HL-60 (cell line): ENCODE measurements around the gene C19orf12.

Experiments used
- DNase-seq, 2 experiments: peaks; one replicate each; pipeline ENCODE4 v3.0.0-alpha.2; 2010 to 2020; ENCODE audit warnings: low read depth in 1 of 2, low spot score in 1 of 2
- H3K27ac ChIP-seq: fragments of 250-450 bp; sonication (Bioruptor Pico); replicated peaks from 2 replicates; pipeline ENCODE4 v1.5.1; 2020; ENCODE audit warnings: mild to moderate bottlenecking, moderate library complexity
- H3K27me3 ChIP-seq: fragments of 250-450 bp; sonication (Bioruptor Pico); 2 replicates; pipeline ENCODE4 v1.5.1; 2021; ENCODE audit warnings: mild to moderate bottlenecking, moderate library complexity; ENCODE audit not compliant: insufficient read depth, poor library complexity, severe bottlenecking
- H3K4me3 ChIP-seq: replicated peaks from 2 replicates; pipeline ENCODE4 v1.5.1; 2011; ENCODE audit warnings: mild to moderate bottlenecking, control low read depth, low read length; ENCODE audit not compliant: insufficient read depth
- GABPA ChIP-seq: IDR thresholded peaks from 2 replicates; pipeline ENCODE4 v1.6.1; 2012; ENCODE audit warnings: low read depth
- POLR2AphosphoS5 ChIP-seq: IDR thresholded peaks from 2 replicates; pipeline ENCODE4 v1.6.1; 2012; ENCODE audit warnings: low read depth
- SPI1 ChIP-seq: IDR thresholded peaks from 2 replicates; pipeline ENCODE4 v1.6.1; 2012; ENCODE audit warnings: low read depth, mild to moderate bottlenecking, borderline replicate concordance
- TF ChIP-seq, protein P1 (sequence below): IDR thresholded peaks from one replicate; pipeline ENCODE4 v1.5.1; 2011; ENCODE audit warnings: low read length, control low read depth, inconsistent platforms; ENCODE audit not compliant: insufficient read depth
- TF ChIP-seq, protein P2 (sequence below): IDR thresholded peaks from 2 replicates; pipeline ENCODE4 v1.6.1; 2012; ENCODE audit warnings: low read depth; ENCODE audit not compliant: insufficient replicate concordance

The C19orf12 gene

DNA sequence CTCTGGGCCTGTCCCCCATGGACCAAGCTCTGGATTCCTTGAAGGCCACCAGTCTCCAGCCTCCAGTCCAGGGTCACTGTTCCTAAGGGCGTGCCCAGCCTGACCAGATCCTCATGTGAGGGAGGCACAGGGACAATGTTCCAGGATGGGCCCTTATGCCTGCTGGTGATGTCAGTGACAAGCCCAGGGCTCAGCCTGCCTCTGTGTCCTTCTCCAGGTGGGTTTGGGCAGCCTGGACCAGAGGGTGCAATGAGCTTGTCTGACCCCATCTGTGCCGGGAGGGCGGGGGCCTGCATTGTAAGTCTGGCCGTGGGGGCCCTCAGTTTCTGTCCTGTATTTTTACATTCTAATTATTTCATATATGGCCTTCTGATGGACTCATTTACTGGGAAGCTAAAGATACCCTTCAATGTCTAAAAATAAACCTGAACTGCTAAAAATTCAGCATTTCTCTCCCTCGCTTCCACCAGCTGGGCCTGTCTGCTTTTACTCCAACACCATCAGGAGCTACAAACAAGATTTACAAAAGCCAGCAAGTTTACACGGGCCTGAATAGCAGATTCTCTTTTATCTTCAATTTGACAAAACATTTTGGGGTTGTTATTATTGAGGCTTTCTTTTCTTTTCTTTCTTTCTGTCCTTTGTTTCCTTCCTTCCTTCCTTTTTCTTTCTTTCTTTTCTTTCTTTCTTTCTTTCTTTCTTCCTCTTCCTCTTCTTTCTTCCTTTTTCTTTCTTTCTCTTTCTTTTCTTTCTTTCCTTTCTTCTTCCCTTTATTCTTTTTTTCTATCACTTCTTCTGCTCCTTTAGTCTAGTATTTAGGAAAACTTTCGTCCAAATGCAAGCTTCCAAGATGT lies 34.2 kb upstream of the C19orf12 start:
- DNase-seq = no peak
- Histone ChIP-seq H3K27me3 (no peaks in the 10 kb centered on the region), H3K27ac (no peak overlapping the region), H3K4me3 (no peak overlapping the region)
- no peak for TF ChIP-seq SPI1
- no peak for TF ChIP-seq POLR2AphosphoS5
- TF ChIP-seq GABPA = no peak

DNA sequence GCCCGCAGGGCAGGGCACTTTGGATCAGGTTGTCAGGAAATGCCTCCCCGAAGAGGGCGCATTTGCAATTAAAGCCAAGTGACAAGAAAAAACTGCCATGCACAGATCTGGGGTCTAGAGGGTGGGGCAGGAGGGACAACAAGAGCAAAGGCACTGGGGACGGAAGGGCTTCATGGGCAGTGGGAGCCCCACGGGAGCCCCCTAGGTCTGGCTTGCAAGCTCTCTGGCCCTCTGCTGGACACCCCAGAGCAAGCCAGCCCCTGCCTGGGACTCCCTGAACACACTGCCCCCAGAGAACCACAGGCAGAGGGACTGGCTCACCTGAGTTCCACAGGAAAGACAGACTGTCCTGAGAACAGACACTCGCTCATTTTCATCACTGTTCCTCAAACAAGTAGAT lies 30.2 kb upstream of the C19orf12 start:
- TF ChIP-seq, protein P1, sequence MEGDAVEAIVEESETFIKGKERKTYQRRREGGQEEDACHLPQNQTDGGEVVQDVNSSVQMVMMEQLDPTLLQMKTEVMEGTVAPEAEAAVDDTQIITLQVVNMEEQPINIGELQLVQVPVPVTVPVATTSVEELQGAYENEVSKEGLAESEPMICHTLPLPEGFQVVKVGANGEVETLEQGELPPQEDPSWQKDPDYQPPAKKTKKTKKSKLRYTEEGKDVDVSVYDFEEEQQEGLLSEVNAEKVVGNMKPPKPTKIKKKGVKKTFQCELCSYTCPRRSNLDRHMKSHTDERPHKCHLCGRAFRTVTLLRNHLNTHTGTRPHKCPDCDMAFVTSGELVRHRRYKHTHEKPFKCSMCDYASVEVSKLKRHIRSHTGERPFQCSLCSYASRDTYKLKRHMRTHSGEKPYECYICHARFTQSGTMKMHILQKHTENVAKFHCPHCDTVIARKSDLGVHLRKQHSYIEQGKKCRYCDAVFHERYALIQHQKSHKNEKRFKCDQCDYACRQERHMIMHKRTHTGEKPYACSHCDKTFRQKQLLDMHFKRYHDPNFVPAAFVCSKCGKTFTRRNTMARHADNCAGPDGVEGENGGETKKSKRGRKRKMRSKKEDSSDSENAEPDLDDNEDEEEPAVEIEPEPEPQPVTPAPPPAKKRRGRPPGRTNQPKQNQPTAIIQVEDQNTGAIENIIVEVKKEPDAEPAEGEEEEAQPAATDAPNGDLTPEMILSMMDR = no peak
- DNase-seq = peak in 1 of 2 experiments; percentile 6
- no peak overlapping the region for H3K4me3 ChIP-seq
- no peaks in the 10 kb centered on the region for H3K27me3 ChIP-seq
- H3K27ac ChIP-seq = no peak overlapping the region

DNA sequence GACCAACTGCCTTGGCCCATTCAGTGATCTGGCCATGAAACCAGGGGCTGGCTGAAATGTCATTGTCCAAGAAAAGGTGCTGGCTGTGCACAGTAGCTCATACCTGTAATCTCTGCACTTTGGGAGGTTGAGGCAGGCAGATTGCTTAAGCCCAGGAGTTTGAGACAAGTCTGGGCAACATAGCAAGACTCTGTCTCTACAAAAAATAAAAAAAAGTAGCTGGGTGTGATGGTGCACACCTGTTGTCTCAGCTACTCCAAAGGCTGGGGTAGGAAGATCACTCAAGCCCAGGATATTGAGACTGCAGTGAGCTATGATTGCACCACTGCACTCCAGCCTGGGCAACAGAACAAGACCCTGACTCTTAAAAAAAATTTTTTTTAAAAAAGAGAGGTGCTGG lies 28.6 kb upstream of the C19orf12 start:
- Histone ChIP-seq H3K27me3 (no peaks in the 10 kb centered on the region), H3K4me3 (no peak overlapping the region), H3K27ac (no peak overlapping the region)
- DNase-seq = no peak
- TF ChIP-seq GABPA (no peak), POLR2AphosphoS5 (no peak), SPI1 (no peak)
- TF ChIP-seq, protein P1 = no peak
- TF ChIP-seq, protein P2, sequence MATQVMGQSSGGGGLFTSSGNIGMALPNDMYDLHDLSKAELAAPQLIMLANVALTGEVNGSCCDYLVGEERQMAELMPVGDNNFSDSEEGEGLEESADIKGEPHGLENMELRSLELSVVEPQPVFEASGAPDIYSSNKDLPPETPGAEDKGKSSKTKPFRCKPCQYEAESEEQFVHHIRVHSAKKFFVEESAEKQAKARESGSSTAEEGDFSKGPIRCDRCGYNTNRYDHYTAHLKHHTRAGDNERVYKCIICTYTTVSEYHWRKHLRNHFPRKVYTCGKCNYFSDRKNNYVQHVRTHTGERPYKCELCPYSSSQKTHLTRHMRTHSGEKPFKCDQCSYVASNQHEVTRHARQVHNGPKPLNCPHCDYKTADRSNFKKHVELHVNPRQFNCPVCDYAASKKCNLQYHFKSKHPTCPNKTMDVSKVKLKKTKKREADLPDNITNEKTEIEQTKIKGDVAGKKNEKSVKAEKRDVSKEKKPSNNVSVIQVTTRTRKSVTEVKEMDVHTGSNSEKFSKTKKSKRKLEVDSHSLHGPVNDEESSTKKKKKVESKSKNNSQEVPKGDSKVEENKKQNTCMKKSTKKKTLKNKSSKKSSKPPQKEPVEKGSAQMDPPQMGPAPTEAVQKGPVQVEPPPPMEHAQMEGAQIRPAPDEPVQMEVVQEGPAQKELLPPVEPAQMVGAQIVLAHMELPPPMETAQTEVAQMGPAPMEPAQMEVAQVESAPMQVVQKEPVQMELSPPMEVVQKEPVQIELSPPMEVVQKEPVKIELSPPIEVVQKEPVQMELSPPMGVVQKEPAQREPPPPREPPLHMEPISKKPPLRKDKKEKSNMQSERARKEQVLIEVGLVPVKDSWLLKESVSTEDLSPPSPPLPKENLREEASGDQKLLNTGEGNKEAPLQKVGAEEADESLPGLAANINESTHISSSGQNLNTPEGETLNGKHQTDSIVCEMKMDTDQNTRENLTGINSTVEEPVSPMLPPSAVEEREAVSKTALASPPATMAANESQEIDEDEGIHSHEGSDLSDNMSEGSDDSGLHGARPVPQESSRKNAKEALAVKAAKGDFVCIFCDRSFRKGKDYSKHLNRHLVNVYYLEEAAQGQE = no peak

DNA sequence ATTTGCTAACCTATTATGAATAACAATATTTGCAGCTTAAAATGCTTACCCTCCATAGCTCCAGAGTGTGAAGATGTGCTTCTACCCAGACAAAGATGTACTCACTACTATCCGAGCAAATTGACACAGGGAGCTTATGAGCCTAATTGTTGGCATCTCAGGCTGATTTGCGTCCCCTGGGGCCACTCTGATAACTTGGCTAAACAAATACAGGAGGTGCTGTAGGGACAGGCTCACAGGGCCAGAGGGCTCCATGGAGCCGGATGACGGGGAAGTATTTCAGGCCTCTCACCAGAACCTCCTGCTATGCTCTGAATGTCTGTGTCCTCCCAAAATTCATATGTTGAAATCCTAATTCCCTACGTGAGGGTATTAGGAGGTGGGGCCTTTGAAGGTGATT lies 26.7 kb upstream of the C19orf12 start:
- TF ChIP-seq SPI1 (no peak), GABPA (no peak), POLR2AphosphoS5 (no peak)
- TF ChIP-seq, protein P1 = no peak
- TF ChIP-seq, protein P2 = no peak
- DNase-seq = no peak
- Histone ChIP-seq H3K4me3 (no peak overlapping the region), H3K27me3 (no peaks in the 10 kb centered on the region), H3K27ac (no peak overlapping the region)
